Measurements from ENCODE around the gene SCN2A. TPM values are rescaled to one million over a fixed set of nuclear protein-coding genes. Genes with fewer than 3 reads are reported as not detected.

Gene SCN2A
- 0.05 TPM for total RNA-seq
- long read RNA-seq: 0 reads

- ATAC-seq (ENCODE audit: poor library complexity) (peak; percentile 72), DNase-seq (no peak)
- intact Hi-C loops (cut with DNase I): no loop called here
Observed at GRCh38 chr2:165239230-165239629, at the start of gene SCN2A. Gene SCN2A (plus strand): TSS chr2:165239414. CDS start chr2:165295824, 56,410 bp downstream.

DNA sequence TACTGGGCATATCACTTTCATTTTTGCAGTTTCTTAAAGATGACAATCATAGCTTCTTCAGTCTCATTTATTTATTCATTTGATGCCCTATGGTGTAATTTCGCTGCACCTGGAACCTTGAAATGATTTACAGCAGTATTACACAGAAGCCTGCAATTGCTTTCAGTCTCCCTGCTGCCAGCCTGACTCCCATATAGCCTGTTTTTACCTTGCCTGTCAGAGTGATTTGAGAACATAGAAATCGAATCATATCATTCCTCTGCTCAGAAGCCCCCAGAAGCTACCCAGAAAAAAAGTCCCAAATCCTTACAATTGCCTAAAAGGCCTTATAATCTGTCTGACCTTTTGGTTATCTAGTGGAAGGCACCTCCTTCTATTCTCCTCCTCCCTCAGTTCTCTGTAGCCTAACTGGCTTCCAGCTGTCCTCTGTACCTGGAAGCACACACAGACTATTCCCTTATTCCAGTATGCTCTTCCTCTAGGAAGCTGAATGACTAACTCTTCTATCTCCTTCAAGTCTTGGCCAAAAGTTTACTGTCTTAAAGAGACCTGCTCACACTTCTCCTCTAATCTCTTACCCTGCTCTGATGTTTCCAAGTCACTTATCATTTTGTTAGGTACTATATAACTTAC, 48.0 kb upstream of the SCN2A start:
- intact Hi-C loops (cut with DNase I): no loop called here
- no peak for ATAC-seq (ENCODE audit: poor library complexity)

GRCh38 chr2:165192729-165193128, 46.5 kb upstream of the SCN2A start:
- DNase-seq (no peak), ATAC-seq (ENCODE audit: poor library complexity) (no peak)
- intact Hi-C loops (cut with DNase I): no loop called here

More for the DNA sequence above, 48.0 kb upstream of the SCN2A start:
- DNase-seq: no peak

DNA sequence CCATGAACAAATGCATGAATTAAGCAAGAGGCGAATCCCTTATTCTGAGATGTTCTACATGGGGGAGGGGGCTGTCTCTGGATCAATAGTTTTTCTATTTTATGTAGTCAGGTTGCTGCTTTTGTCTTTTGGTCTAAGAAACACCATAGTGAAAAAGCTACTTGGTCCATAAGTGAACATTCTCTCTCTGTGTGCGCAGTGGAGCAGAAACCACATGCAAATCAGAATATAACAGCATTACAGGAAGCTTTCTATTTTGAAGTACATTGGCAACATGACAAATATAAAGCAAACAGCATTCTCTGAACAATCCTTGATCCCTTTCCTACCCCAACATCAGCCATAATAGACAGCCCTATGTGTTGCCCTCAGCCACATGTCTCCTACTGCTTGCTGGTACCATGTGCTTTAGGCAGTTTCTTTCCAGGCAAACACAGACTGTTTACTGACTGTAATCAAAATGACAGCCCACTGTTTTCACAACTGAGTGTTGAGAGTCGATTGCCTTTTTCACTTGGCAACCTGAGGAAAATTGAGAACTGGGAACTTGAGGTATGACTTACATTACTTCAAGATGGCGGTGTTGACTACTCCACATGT, 45.9 kb upstream of the SCN2A start:
- DNase-seq: no peak
- no peak for ATAC-seq (ENCODE audit: poor library complexity)
- intact Hi-C loops (cut with DNase I): no loop called here

GRCh38 chr2:165196411-165196810, 42.8 kb upstream of the SCN2A start:
- intact Hi-C loops (cut with DNase I): no loop called here
- no peak for ATAC-seq (ENCODE audit: poor library complexity)
- DNase-seq: no peak

GRCh38 chr2:165197346-165197745, 41.9 kb upstream of the SCN2A start:
- ATAC-seq (ENCODE audit: poor library complexity): no peak
- intact Hi-C loops (cut with DNase I): no loop called here

DNA sequence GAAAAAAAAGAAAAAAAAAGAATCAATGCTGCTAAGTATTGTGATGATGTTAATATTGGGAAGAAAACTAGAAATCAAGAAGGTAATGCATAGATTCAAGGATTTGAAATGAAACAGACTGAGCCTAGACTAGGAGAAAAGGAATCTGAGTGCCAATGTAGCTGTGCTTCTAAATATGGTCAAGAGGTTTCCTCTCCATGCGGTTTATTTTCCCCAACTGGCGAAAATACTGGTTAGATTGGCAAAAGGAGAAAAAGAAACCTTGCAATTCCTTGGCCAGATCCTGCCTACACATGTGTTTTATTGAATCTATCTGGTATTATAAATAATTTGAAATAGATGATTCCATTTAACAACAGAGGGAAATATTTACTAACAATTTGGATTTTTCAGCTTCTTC, 41.0 kb upstream of the SCN2A start:
- DNase-seq (no peak), ATAC-seq (ENCODE audit: poor library complexity) (no peak)
- intact Hi-C loops (cut with DNase I): no loop called here

More at GRCh38 chr2:165197346-165197745, 41.9 kb upstream of the SCN2A start:
- DNase-seq: no peak

GRCh38 chr2:165202239-165202638, 37.0 kb upstream of the SCN2A start:
- no peak for DNase-seq
- intact Hi-C loops (cut with DNase I): no loop called here
- ATAC-seq (ENCODE audit: poor library complexity): no peak

- no peak for DNase-seq
Observed at GRCh38 chr2:165203689-165204559, 35.3 kb upstream of the SCN2A start, which contains the start of gene SCN3A. Gene SCN3A (minus strand): TSS chr2:165204050. CDS start chr2:165176394, 27,656 bp downstream.

DNA sequence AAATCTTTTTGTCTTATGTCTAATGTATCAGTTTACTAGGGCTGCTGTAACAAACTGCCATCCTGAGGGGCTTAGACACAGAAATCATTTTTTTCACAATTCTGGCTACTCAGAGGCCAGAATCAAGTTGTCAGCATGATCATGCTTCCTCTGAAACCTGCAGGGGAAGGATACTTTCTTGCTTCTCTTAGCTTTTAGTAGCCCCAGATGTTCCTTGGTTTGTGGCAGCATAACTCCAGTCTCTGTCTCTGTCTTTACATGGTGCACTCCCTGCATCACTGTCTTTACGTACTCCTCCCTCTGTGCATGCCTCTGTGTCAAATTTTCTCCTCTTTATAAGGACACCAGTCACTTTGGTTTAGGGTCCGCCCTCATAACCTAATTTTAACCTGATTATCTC, 33.3 kb upstream of the SCN2A start:
- ATAC-seq (ENCODE audit: poor library complexity): no peak
- DNase-seq: no peak
- intact Hi-C loops (cut with DNase I): loop anchor here (2.0 kb wide), 1 partner anchor 191 kb away; no protein-coding TSS in a partner anchor

More at GRCh38 chr2:165203689-165204559, 35.3 kb upstream of the SCN2A start, which contains the start of gene SCN3A:
- intact Hi-C loops (cut with DNase I): loop anchor here (2.0 kb wide), 1 partner anchor 189 kb away; no protein-coding TSS in a partner anchor
- ATAC-seq (ENCODE audit: poor library complexity): peak; percentile 49

- ATAC-seq (ENCODE audit: poor library complexity) (no peak), DNase-seq (no peak)
- intact Hi-C loops (cut with DNase I): no loop called here
Observed at GRCh38 chr2:165208094-165208493, 31.1 kb upstream of the SCN2A start.

- intact Hi-C loops (cut with DNase I): no loop called here
- DNase-seq (no peak), ATAC-seq (ENCODE audit: poor library complexity) (no peak)
Observed at GRCh38 chr2:165214093-165214492, 25.1 kb upstream of the SCN2A start.

- DNase-seq (no peak), ATAC-seq (ENCODE audit: poor library complexity) (no peak)
- intact Hi-C loops (cut with DNase I): no loop called here
Observed at GRCh38 chr2:165219481-165219880, 19.7 kb upstream of the SCN2A start.

DNA sequence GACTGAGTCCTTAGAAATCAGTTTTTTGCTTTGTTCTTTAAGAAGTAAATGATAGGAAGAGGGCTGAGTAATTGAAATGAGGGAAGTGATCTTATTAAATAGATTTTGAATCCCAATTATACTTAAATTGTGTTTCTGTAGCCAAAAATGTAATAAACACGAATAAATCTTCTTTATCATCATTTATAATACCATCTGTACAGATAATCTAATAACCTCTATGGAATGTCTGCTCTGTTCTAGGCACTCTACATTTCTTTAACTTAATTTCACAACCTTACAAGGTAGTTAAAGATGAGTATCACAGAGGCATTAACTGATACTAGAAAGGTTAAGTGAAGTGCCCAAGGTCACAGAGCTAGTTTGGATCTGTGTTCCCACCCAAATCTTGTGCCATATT, 14.3 kb upstream of the SCN2A start:
- ATAC-seq (ENCODE audit: poor library complexity): no peak
- no peak for DNase-seq
- intact Hi-C loops (cut with DNase I): no loop called here

DNA sequence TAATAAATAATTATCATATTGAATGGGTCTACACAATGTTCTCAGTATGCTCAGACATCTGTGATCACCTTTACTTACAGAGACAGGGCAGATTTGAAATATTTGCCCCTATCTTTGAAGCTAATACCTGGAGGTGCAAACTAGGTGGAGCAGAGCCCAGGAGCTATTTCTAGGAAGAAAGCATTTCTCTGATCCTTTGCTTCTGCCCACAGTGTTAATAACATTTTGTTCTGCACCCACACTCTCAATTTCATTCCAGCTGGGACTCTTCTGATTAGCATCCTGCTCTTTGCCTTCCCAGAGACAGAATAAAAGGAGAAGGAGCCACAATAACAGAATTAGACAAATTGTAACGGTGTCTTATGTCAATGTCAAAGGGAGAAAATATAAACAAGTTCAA, 11.6 kb upstream of the SCN2A start:
- DNase-seq (no peak), ATAC-seq (ENCODE audit: poor library complexity) (no peak)
- intact Hi-C loops (cut with DNase I): no loop called here

DNA sequence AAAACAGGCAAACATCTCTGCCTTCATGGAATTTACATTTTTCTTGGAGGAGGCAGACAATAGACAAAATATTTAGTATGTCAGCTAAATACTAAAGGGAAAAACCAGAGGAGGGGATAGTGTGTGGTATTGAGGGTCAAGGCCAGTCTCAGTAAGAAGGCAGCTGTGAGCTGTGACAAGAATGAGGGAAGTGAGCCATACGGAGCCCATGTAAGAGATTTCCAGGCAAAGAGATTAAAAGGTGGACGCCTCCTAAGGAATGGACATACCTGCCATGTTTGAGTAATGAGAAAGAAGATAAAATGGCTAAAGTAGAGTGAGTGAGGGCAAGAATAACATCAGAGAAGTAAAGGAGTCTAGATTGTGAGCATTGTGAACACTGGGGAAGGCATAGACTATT, 2.2 kb upstream of the SCN2A start:
- no peak for ATAC-seq (ENCODE audit: poor library complexity)
- intact Hi-C loops (cut with DNase I): no loop called here
- DNase-seq: no peak

DNA sequence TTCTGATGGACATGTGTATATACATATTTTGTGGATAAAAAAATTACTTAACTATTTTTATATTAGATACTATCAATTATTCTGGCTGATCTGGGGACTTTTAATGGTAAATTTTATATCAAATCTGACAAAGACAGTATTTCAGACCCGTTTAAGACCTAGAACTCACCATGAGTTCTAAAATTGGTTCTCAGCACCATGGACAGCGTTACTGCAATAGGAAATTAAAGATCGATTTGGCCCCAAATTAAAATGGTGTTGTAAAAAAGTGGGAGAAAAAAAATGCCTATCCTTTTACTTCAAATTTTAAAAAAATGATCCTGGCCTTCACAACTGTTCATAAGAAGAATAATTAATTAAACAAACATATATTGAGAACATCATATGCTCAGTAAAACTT, 919 bp upstream of the SCN2A start:
- ATAC-seq (ENCODE audit: poor library complexity) (no peak), DNase-seq (no peak)
- intact Hi-C loops (cut with DNase I): no loop called here

- no peak for ATAC-seq (ENCODE audit: poor library complexity)
- DNase-seq: no peak
- intact Hi-C loops (cut with DNase I): loop anchor here (5.0 kb wide), 1 partner anchor 52 kb away; no protein-coding TSS in a partner anchor
Observed at GRCh38 chr2:165239856-165240515, 772 bp downstream of the SCN2A start.

DNA sequence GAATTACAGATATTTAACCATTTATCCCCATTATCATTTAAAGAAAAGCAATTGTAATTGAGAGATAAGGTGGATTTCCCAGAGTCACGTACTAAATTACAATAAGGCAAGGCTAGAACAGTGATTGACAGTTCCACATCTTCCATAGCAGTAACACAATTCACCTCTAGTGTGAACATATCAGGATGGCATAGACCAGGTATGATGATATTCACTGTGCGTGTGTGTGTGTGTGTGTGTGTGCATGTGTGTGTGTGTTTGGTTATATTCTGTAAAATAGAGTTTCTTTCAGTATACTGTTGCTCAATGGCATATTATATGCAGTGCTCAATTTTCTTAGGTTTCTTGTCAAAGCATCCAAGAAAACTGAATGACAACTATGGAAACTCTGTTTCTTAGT, 1.7 kb downstream of the SCN2A start:
- intact Hi-C loops (cut with DNase I): loop anchor here (5.0 kb wide), 1 partner anchor 51 kb away; no protein-coding TSS in a partner anchor
- no peak for ATAC-seq (ENCODE audit: poor library complexity)
- no peak for DNase-seq

All from Right ventricle myocardium superior (tissue), 1 donor.